GM12891 (cell line): Measurements from ENCODE around the gene ZNF678.
A peak's percentile ranks its signal among the peaks of the same experiment; 100 is the strongest.

ENCODE experiments used
- PAX5 ChIP-seq: IDR thresholded peaks from 2 replicates; pipeline ENCODE4 v1.6.1; 2011; ENCODE audit warnings: low read length, moderate library complexity, mild to moderate bottlenecking; ENCODE audit not compliant: insufficient read depth, severe bottlenecking
- POLR2A ChIP-seq: IDR thresholded peaks from 2 replicates; pipeline ENCODE4 v1.6.1; 2011; ENCODE audit warnings: low read depth, low read length, control low read depth
- POLR2AphosphoS5 ChIP-seq: IDR thresholded peaks from 2 replicates; pipeline ENCODE4 v1.6.1; 2011; ENCODE audit warnings: low read depth, low read length, control low read depth
- POU2F2 ChIP-seq: IDR thresholded peaks from 2 replicates; pipeline ENCODE4 v1.6.1; 2011; ENCODE audit warnings: low read depth, mild to moderate bottlenecking, control low read depth, low read length, moderate library complexity
- TAF1 ChIP-seq: IDR thresholded peaks from 2 replicates; pipeline ENCODE4 v1.6.1; 2011; ENCODE audit warnings: low read depth, low read length, control low read depth

DNA sequence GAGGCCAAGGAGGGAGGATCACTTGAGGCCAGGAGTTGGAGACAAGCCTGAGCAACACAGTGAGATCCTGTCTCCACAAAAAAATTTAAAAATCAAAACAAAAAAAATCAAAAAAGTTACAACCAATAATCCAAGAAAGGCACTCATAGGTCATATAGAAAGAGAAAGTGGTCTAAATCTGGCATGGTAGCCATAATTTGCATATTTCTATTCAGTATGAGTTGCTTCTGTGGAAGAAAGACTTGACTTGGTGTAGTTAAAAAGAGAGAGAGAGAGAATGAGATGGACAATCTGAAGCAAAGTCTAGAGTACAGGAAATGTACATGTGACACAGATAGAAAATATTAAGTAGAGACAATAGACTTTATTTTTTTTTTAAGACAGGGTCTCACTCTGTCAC, 149.3 kb downstream of the ZNF678 start:
- no peak for TF ChIP-seq POLR2AphosphoS5
- no peak for TF ChIP-seq POLR2A
- TF ChIP-seq TAF1, result no peak
- no peak for TF ChIP-seq PAX5
- 0 out of 2 replicates have a peak, but pooled peaks have one; percentile 32 for TF ChIP-seq POU2F2
